ENCODE data around the gene SORCS2. TPM values are rescaled to one million over a fixed set of nuclear protein-coding genes. Genes with fewer than 3 reads are reported as not detected.
A peak's percentile ranks its signal among the peaks of the same experiment; 100 is the strongest.

The SORCS2 gene
- total and polyA plus RNA-seq, 2 experiments from 2014 or later, result 0.92 to 6.9 TPM

DNA sequence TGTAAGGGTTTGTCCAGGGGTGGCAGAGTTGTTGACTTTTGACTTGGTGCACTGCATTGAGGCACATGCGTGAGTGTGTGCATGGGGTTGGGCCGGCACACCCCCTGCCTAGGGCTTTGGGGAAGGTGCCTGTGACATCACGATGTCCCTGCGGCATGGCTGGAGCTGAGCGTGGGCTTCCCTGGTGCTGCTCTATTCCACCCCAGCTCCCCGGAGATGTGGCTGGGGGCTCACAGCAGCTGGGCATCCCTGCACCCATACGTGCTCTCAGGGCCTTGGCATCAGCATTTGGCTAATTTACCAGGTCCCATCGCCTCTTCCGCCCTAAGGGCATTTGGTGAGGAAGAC lies 236.7 kb downstream of the SORCS2 start:
- no peaks in the 10 kb centered on the region for H3K27me3 ChIP-seq
- no peak for DNase-seq (ENCODE audit: low read depth in 1 of 2, low spot score in 1 of 2)

DNA sequence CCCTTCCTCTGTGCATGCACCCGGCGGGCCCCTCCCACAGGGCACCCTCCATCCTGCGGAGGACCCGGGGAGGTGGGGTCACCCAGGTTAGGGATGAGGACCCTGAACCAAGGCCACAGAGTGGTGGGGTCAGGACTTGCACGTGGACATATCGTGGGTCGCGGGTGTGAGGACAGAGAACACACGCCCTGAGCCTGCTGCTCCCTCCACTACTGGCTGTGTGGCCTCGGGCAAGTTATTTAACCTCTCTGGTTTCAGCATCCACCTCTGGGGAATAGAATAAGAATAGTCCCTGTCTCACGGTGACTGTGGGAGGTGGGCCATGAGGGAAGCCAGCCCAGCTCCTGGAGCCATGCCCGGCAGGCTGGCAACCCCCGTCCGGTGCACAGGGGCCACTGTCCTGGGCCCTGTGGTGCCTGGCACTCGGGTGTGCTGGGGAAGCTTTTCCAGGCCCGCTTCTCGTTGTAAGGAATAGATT lies 237.3 kb downstream of the SORCS2 start:
- no peak overlapping the region for H3K4me3 ChIP-seq
- no peak overlapping the region for H3K27ac ChIP-seq
- peaks cover 46% of the 10 kb centered on the region for H3K4me1 ChIP-seq (ENCODE audit: low read depth)
- TF ChIP-seq, protein P1, sequence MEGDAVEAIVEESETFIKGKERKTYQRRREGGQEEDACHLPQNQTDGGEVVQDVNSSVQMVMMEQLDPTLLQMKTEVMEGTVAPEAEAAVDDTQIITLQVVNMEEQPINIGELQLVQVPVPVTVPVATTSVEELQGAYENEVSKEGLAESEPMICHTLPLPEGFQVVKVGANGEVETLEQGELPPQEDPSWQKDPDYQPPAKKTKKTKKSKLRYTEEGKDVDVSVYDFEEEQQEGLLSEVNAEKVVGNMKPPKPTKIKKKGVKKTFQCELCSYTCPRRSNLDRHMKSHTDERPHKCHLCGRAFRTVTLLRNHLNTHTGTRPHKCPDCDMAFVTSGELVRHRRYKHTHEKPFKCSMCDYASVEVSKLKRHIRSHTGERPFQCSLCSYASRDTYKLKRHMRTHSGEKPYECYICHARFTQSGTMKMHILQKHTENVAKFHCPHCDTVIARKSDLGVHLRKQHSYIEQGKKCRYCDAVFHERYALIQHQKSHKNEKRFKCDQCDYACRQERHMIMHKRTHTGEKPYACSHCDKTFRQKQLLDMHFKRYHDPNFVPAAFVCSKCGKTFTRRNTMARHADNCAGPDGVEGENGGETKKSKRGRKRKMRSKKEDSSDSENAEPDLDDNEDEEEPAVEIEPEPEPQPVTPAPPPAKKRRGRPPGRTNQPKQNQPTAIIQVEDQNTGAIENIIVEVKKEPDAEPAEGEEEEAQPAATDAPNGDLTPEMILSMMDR (IDR thresholded peaks at IDR 0.05; ENCODE audit: low read depth, low read length), result no peak
- no peak for DNase-seq (ENCODE audit: low read depth in 1 of 2, low spot score in 1 of 2)
- no peaks in the 10 kb centered on the region for H3K36me3 ChIP-seq
- H3K27me3 ChIP-seq, result no peaks in the 10 kb centered on the region
- no peaks in the 10 kb centered on the region for H3K9me3 ChIP-seq (ENCODE audit: low read depth)

More for the DNA sequence above, 236.7 kb downstream of the SORCS2 start:
- no peaks in the 10 kb centered on the region for H3K36me3 ChIP-seq
- no peaks in the 10 kb centered on the region for H3K9me3 ChIP-seq (ENCODE audit: low read depth)
- no peak overlapping the region for H3K27ac ChIP-seq
- no peak overlapping the region for H3K4me3 ChIP-seq
- TF ChIP-seq, protein P1 (IDR thresholded peaks at IDR 0.05; ENCODE audit: low read depth, low read length), result no peak
- H3K4me1 ChIP-seq (ENCODE audit: low read depth), result peaks cover 41% of the 10 kb centered on the region

DNA sequence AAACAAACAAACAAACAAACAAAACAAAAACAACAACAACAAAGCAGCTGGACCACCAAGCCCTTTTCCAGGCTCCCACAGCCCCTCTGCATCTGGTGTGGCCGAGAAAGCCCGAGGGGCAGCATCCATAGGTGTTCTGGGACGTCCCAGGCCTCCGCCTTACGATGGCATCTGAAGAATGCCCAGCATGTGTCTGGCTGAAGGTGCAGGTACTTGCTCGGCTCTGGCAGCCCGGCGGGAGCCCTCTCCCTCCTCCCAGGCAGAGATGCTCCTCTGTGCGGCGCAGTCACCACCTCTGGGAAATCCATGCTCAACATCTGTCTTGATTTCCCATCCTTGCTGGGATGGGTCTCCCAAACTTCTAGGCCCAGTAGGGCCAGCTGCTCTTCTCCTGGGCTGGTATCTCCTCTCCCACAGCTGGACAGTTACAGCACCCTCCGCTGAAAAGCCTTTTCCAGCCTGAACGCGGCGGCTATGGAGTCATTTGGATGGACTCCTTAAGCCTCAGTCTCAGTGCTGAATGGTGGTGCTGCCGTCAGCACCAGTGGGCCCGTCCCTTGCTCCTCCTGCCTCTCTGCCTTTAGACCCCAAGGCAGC lies 238.1 kb downstream of the SORCS2 start:
- Histone ChIP-seq H3K27me3 (no peaks in the 10 kb centered on the region), H3K36me3 (no peaks in the 10 kb centered on the region), H3K9me3 (ENCODE audit: low read depth) (no peaks in the 10 kb centered on the region), H3K27ac (no peak overlapping the region), H3K4me1 (ENCODE audit: low read depth) (peaks cover 46% of the 10 kb centered on the region), H3K4me3 (no peak overlapping the region)
- peak in 1 of 2 donors; percentile 18 for DNase-seq (ENCODE audit: low read depth in 1 of 2, low spot score in 1 of 2)
- TF ChIP-seq, protein P1 (IDR thresholded peaks at IDR 0.05; ENCODE audit: low read depth, low read length), result no peak

DNA sequence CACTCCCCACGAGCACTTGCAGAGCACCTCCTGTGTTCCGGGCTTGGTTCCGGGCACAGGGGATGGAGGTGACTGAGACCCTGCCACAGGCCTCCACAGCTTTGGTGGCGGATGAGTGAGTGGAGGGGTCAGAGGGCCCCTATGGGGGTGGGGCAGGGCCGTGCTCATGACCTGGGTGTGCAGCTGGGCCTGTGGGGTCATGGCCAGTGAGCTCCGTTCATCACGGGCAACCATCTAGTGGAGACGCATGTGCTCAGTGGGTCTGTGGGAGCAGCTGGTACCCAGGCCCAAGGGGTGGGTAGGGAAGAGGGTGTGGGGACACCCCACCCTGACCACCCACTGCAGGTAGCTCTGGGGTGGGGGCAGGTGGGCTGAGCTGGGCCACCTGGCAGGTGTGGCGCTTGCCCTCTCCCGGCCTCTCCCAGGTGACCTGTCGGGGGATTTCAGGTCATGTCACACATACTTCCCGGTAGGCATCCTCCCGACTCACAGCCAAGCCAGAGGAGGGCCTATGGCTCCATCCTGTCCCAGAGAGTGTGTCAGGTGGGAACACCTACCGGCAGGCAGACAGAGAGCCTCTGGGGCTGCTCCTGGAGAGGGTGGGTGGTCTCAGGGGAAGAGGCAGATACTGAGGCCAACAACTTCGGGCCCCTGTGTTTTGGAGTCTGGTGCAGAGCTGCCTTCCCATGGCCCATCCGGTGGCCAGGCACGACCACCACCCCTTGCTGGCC lies 238.8 kb downstream of the SORCS2 start:
- Histone ChIP-seq H3K4me3 (no peak overlapping the region), H3K4me1 (ENCODE audit: low read depth) (peaks cover 51% of the 10 kb centered on the region), H3K27me3 (no peaks in the 10 kb centered on the region), H3K27ac (no peak overlapping the region), H3K36me3 (no peaks in the 10 kb centered on the region), H3K9me3 (ENCODE audit: low read depth) (no peaks in the 10 kb centered on the region)
- DNase-seq (ENCODE audit: low read depth in 1 of 2, low spot score in 1 of 2), result no peak
- TF ChIP-seq, protein P1 (IDR thresholded peaks at IDR 0.05; ENCODE audit: low read depth, low read length), result no peak

DNA sequence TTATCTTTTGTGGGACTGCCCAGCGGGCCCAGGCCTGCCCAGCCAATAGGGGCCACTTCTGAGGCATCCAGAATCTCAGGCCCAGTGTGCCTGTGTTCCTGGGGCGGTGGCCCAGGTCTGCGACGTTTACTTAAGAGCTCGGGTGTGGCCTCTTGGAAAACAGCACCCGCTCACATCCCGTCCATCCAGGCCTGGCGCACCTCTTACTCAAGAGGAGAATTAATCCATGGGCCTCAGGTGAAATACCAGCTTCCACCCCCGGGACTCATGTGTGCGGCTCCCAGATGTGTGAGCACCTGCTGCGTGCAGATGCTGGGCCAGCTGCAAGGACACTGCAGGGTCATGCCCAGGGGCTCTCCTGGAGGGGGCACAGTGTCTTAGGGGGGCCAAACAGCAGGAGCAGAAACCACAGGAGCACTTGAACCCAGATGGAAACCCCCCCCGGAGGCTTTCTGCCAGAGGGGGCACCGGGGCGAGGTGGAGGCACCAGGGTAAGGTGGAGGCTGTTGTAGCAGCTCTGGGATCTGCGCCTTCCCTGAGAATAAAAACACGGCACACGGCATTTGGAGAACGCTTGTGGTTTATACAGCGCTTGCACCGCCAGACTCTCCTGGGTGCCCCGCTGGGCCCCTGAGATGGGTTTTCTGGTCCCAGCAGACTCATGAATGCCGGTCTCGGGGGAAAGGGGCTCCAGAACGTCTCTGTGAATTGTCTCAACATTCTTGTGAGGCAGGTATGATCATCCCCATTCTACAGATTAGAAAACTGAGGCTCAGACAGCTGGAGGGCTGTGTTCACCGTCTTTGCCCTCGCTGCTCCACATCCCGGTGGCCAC lies 239.6 kb downstream of the SORCS2 start:
- H3K4me1 ChIP-seq (ENCODE audit: low read depth), result peaks cover 52% of the 10 kb centered on the region
- no peak overlapping the region for H3K4me3 ChIP-seq
- no peak overlapping the region for H3K27ac ChIP-seq
- H3K27me3 ChIP-seq, result no peaks in the 10 kb centered on the region
- H3K36me3 ChIP-seq, result no peaks in the 10 kb centered on the region
- TF ChIP-seq, protein P1 (IDR thresholded peaks at IDR 0.05; ENCODE audit: low read depth, low read length), result no peak
- H3K9me3 ChIP-seq (ENCODE audit: low read depth), result no peaks in the 10 kb centered on the region
- no peak for DNase-seq (ENCODE audit: low read depth in 1 of 2, low spot score in 1 of 2)

Data from cardiac muscle cell (in vitro differentiated cells and primary cell).